ENCODE results near the gene SH2B3. TPM values are rescaled to one million over a fixed set of nuclear protein-coding genes. Genes with fewer than 3 reads are reported as not detected.
"Not testable (repeated sequence)": the region's sequence is repeated elsewhere in the genome, so short reads cannot be mapped to it uniquely, and the experiment has no call there.

The SH2B3 gene
- polyA plus RNA-seq, 4 donors: 18.7 to 21.4 (median 19.8) TPM

- DNase-seq (ENCODE audit: low read depth in 4 of 4, low spot score in 3 of 4): no peak
Observed at GRCh38 chr12:111454311-111454710, 48.6 kb downstream of the SH2B3 start.

GRCh38 chr12:111454716-111455447, 49.2 kb downstream of the SH2B3 start:
- no peak for DNase-seq (ENCODE audit: low read depth in 4 of 4, low spot score in 3 of 4)

GRCh38 chr12:111455448-111456320, 50.0 kb downstream of the SH2B3 start:
- DNase-seq (ENCODE audit: low read depth in 4 of 4, low spot score in 3 of 4): no peak

- DNase-seq (ENCODE audit: low read depth in 4 of 4, low spot score in 3 of 4): no peak
Observed at GRCh38 chr12:111457071-111457470, 51.3 kb downstream of the SH2B3 start.

- DNase-seq (ENCODE audit: low read depth in 4 of 4, low spot score in 3 of 4): no peak
Observed at GRCh38 chr12:111457577-111457976, 51.9 kb downstream of the SH2B3 start.

- DNase-seq (ENCODE audit: low read depth in 4 of 4, low spot score in 3 of 4): no peak
Observed at GRCh38 chr12:111458546-111459172, 52.9 kb downstream of the SH2B3 start.

GRCh38 chr12:111460111-111460510, 54.4 kb downstream of the SH2B3 start:
- not testable (repeated sequence) for DNase-seq (ENCODE audit: low read depth in 4 of 4, low spot score in 3 of 4)

- no peak for DNase-seq (ENCODE audit: low read depth in 4 of 4, low spot score in 3 of 4)
Observed at GRCh38 chr12:111462210-111462769, 56.6 kb downstream of the SH2B3 start.

GRCh38 chr12:111467092-111467856, 61.6 kb downstream of the SH2B3 start:
- no peak for DNase-seq (ENCODE audit: low read depth in 4 of 4, low spot score in 3 of 4)

- DNase-seq (ENCODE audit: low read depth in 4 of 4, low spot score in 3 of 4): no peak
Observed at GRCh38 chr12:111467857-111468241, 62.1 kb downstream of the SH2B3 start.

GRCh38 chr12:111469401-111469800, 63.7 kb downstream of the SH2B3 start:
- DNase-seq (ENCODE audit: low read depth in 4 of 4, low spot score in 3 of 4): no peak

GRCh38 chr12:111471236-111471635, 65.5 kb downstream of the SH2B3 start:
- DNase-seq (ENCODE audit: low read depth in 4 of 4, low spot score in 3 of 4): no peak

- no peak for DNase-seq (ENCODE audit: low read depth in 4 of 4, low spot score in 3 of 4)
Observed at GRCh38 chr12:111482462-111482861, 76.7 kb downstream of the SH2B3 start.

GRCh38 chr12:111488271-111488670, 82.5 kb downstream of the SH2B3 start:
- no peak for DNase-seq (ENCODE audit: low read depth in 4 of 4, low spot score in 3 of 4)

- DNase-seq (ENCODE audit: low read depth in 4 of 4, low spot score in 3 of 4): no peak
Observed at GRCh38 chr12:111488798-111489197, 83.1 kb downstream of the SH2B3 start.

- not testable (repeated sequence) for DNase-seq (ENCODE audit: low read depth in 4 of 4, low spot score in 3 of 4)
Observed at GRCh38 chr12:111492979-111493378, 87.3 kb downstream of the SH2B3 start.

- no peak for DNase-seq (ENCODE audit: low read depth in 4 of 4, low spot score in 3 of 4)
Observed at GRCh38 chr12:111494676-111495075, 89.0 kb downstream of the SH2B3 start.
